ENCODE data around the gene BORCS8.

DNA sequence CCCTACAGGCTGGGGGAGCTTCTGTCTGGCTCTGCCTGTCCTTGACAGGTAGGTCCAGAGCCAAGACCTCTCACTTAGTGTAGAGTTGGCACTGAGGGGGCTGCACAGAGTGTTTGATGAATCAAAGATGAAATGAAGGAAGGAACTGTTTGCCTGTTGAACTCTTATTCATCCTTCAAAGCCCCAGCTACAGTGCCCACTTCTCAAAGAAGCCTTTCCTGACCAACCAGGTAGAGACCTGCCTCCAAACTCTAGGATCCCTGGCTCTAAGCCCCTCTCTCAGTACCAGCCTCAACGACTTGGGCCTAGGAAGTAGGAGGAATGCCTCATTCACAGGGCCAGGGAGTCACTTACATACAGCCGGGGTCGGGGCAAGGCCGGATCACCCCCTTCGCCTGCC lies 44.6 kb downstream of the BORCS8 start:
- TF ChIP-seq, protein P1, sequence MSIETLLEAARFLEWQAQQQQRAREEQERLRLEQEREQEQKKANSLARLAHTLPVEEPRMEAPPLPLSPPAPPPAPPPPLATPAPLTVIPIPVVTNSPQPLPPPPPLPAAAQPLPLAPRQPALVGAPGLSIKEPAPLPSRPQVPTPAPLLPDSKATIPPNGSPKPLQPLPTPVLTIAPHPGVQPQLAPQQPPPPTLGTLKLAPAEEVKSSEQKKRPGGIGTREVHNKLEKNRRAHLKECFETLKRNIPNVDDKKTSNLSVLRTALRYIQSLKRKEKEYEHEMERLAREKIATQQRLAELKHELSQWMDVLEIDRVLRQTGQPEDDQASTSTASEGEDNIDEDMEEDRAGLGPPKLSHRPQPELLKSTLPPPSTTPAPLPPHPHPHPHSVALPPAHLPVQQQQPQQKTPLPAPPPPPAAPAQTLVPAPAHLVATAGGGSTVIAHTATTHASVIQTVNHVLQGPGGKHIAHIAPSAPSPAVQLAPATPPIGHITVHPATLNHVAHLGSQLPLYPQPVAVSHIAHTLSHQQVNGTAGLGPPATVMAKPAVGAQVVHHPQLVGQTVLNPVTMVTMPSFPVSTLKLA (IDR thresholded peaks at IDR 0.05), result no peak
- TF ChIP-seq ZNF121 (CRISPR knock-in tag; IDR thresholded peaks at IDR 0.05), result no peak
- TF ChIP-seq, protein P2, sequence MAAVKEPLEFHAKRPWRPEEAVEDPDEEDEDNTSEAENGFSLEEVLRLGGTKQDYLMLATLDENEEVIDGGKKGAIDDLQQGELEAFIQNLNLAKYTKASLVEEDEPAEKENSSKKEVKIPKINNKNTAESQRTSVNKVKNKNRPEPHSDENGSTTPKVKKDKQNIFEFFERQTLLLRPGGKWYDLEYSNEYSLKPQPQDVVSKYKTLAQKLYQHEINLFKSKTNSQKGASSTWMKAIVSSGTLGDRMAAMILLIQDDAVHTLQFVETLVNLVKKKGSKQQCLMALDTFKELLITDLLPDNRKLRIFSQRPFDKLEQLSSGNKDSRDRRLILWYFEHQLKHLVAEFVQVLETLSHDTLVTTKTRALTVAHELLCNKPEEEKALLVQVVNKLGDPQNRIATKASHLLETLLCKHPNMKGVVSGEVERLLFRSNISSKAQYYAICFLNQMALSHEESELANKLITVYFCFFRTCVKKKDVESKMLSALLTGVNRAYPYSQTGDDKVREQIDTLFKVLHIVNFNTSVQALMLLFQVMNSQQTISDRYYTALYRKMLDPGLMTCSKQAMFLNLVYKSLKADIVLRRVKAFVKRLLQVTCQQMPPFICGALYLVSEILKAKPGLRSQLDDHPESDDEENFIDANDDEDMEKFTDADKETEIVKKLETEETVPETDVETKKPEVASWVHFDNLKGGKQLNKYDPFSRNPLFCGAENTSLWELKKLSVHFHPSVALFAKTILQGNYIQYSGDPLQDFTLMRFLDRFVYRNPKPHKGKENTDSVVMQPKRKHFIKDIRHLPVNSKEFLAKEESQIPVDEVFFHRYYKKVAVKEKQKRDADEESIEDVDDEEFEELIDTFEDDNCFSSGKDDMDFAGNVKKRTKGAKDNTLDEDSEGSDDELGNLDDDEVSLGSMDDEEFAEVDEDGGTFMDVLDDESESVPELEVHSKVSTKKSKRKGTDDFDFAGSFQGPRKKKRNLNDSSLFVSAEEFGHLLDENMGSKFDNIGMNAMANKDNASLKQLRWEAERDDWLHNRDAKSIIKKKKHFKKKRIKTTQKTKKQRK (IDR thresholded peaks at IDR 0.05; ENCODE audit: low read length), result no peak
